GM18526 (cell line): Measurements from ENCODE around the gene OPRD1.

ENCODE experiments used
- POLR2A ChIP-seq: IDR thresholded peaks from 3 replicates; pipeline ENCODE4 v1.6.1; 2011; ENCODE audit not compliant: insufficient read length; ENCODE audit errors: extremely low read depth

Gene OPRD1

GRCh38 chr1:28822799-28823198 is 10.8 kb downstream of the OPRD1 start:
- TF ChIP-seq POLR2A, result no peak

GRCh38 chr1:28830814-28831213 is 18.8 kb downstream of the OPRD1 start:
- TF ChIP-seq POLR2A, result no peak

- no peak for TF ChIP-seq POLR2A
These were observed 21.0 kb downstream of the OPRD1 start for GRCh38 chr1:28832966-28833365.

DNA sequence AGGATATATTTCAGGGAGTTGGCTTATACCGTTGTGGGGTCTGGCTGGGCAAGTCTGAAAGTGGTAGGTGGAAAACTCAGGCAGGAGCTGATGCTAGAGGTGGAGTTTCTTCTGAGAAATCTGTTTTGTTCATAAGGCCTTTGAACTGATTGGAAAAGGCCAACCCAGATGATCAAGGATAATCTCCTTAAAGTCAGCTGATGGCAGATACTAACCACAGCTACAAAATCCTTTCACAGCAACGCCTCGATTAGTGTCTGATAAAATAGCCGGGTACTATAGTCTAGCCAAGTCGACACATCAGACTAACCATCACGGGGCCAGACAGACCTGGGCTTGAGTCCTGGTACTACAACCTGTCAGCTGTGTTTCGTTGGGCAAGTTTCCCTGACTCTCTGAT is 21.4 kb downstream of the OPRD1 start:
- TF ChIP-seq POLR2A, result no peak

GRCh38 chr1:28835237-28835650 is 23.3 kb downstream of the OPRD1 start:
- TF ChIP-seq POLR2A, result no peak

DNA sequence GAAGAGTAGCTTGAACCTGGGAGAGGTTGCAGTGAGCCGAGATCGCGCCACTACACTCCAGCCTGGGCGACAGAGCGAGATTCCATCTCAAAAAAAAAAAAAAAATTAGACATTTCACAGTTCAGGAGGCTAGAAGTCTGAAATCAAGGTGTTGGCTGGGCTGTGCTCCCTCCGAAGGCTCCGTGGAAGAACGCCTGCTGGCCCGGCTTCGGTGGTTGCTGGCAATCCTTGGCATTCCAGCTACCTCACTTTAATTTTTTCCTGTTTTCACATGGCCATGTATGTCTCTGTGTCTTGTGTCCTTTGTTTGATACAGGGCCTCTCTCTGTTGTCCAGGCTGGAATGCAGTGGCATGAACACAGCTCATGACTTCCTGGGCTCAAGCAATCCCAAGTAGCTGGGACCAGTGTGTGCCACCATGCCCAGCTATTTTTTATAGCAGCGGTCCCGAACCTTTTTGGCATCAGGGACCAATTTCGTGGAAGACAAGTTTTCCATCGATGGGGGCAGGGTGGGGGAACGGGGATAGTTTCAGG is 24.5 kb downstream of the OPRD1 start:
- TF ChIP-seq POLR2A, result no peak

- no peak for TF ChIP-seq POLR2A
These were observed 29.1 kb downstream of the OPRD1 start for GRCh38 chr1:28840928-28841544.

- no peak for TF ChIP-seq POLR2A
These were observed 34.0 kb downstream of the OPRD1 start for GRCh38 chr1:28845786-28846543.

DNA sequence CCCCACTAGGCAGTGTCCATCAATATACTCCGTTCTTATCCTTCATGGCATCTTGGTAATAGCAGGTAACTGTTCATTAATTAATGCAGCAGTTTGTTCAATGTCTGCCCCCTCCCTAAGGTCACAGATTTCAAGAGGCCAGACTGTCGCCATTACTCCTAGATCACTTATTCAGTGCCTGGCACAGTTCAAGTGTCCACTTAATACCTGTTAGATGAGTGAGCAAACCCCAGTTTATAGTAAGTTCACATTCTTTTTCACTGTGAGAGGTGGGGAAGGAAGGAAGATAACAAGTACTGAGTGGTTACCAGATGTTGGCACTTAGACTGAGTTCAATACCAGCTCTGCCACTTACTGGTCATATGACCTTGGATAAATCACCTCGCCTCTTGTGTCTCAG is 36.4 kb downstream of the OPRD1 start:
- TF ChIP-seq POLR2A, result no peak

DNA sequence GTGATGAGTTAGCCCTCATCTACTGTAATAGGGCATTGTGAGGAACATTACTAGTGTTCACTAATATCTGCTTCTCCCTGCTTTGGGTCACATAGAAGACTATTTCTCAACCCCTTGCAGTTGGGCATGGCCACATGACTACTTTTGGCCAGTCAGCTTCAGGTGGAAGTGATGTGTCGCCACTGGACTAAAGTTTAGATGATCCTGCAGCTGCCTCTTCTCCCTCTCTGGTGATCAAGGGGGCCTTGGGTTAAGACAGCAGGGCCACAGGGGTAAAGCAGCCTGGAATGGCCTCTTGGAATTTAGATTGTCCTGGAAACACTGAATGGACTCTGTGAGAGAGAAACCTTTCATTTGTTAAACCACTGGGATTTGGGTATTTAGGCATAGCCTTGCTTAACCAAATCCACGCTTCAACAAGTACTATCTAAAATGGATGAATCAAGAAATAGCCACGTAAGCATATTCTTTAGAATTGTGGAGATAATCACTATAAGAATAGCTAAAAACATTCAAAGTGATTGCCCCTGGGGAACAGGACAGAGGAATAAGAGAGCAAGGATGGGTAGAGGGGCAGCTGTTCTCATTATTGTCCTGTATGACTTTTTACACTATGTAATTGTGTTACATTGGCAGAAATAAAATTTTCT is 41.2 kb downstream of the OPRD1 start:
- TF ChIP-seq POLR2A, result no peak

GRCh38 chr1:28855046-28855445 is 43.1 kb downstream of the OPRD1 start:
- no peak for TF ChIP-seq POLR2A

- TF ChIP-seq POLR2A, result no peak
These were observed 43.5 kb downstream of the OPRD1 start for GRCh38 chr1:28855469-28855951.

- no peak for TF ChIP-seq POLR2A
These were observed 44.0 kb downstream of the OPRD1 start for GRCh38 chr1:28855969-28856368.

GRCh38 chr1:28860332-28861073 is 48.5 kb downstream of the OPRD1 start:
- no peak for TF ChIP-seq POLR2A
